Chondrocyte (in vitro differentiated cells): ENCODE data around the gene PRKCA. TPM values are rescaled to one million over a fixed set of nuclear protein-coding genes. Genes with fewer than 3 reads are reported as not detected.
A peak's percentile ranks its signal among the peaks of the same experiment; 100 is the strongest.

Experiments used
- DNase-seq: peaks from one replicate; pipeline ENCODE4 v3.0.0; 2021; ENCODE audit warnings: mixed read lengths, low spot score
- H3K27ac Mint-ChIP-seq: one replicate; pipeline ENCODE4 v1.8.0; 2021; ENCODE audit warnings: mild to moderate bottlenecking, moderate library complexity, mixed read lengths; ENCODE audit not compliant: unreplicated experiment
- H3K27me3 Mint-ChIP-seq: 2 replicates; pipeline ENCODE4 v1.8.0; 2021; ENCODE audit warnings: low read depth, mixed read lengths
- H3K36me3 Mint-ChIP-seq: 2 replicates; pipeline ENCODE4 v1.8.0; 2021; ENCODE audit warnings: low read depth, mixed read lengths
- H3K4me1 Mint-ChIP-seq: 2 replicates; pipeline ENCODE4 v1.8.0; 2021; ENCODE audit warnings: low read depth, mild to moderate bottlenecking, mixed read lengths
- H3K4me3 Mint-ChIP-seq: one replicate; pipeline ENCODE4 v1.8.0; 2021; ENCODE audit warnings: mild to moderate bottlenecking, moderate library complexity, mixed read lengths; ENCODE audit not compliant: unreplicated experiment
- H3K9me3 Mint-ChIP-seq: 2 replicates; pipeline ENCODE4 v1.8.0; 2021; ENCODE audit warnings: low read depth, mixed read lengths
- total RNA-seq: library from RNA; stranded (reverse); gene quantifications from 3 replicates; pipeline ENCODE4 v1.2.1, GENCODE V29; 2021
- TF ChIP-seq, protein P1 (sequence below): fragments of 200-600 bp; sonication (generic); IDR thresholded peaks from 2 replicates; pipeline ENCODE4 v1.5.0; 2021; ENCODE audit warnings: antibody characterized with exemption, mild to moderate bottlenecking, moderate library complexity

The PRKCA gene
- total RNA-seq, 1 donor from 2014 or later, result 51.5 TPM

DNA sequence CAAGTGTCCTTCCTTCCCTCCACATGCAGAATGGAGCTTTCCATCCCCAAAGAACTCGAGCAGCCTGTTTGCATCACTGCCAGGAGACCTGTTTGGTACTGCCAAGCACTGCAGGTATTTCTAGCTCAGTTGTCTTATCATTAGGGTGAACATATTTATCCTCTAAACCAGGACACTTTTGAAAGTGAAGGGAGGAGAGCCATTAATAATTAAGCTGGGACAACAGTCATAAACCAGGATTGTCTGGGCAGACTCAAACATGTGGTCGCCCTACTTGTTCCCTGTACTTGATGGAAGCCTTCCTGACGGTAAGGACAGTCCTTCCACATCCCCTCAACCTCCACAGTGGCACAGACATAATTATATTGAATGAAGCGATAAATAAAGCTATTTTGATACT lies 67.4 kb downstream of the PRKCA start:
- Mint-ChIP-seq H3K27ac (no peak overlapping the region), H3K27me3 (no peaks in the 10 kb centered on the region)
- TF ChIP-seq, protein P1, sequence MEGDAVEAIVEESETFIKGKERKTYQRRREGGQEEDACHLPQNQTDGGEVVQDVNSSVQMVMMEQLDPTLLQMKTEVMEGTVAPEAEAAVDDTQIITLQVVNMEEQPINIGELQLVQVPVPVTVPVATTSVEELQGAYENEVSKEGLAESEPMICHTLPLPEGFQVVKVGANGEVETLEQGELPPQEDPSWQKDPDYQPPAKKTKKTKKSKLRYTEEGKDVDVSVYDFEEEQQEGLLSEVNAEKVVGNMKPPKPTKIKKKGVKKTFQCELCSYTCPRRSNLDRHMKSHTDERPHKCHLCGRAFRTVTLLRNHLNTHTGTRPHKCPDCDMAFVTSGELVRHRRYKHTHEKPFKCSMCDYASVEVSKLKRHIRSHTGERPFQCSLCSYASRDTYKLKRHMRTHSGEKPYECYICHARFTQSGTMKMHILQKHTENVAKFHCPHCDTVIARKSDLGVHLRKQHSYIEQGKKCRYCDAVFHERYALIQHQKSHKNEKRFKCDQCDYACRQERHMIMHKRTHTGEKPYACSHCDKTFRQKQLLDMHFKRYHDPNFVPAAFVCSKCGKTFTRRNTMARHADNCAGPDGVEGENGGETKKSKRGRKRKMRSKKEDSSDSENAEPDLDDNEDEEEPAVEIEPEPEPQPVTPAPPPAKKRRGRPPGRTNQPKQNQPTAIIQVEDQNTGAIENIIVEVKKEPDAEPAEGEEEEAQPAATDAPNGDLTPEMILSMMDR, result no peak

GRCh38 chr17:66371561-66371960 lies 69.1 kb downstream of the PRKCA start:
- H3K4me1 Mint-ChIP-seq, result peaks cover 34% of the 10 kb centered on the region
- TF ChIP-seq, protein P1, result no peak
- H3K36me3 Mint-ChIP-seq, result no peaks in the 10 kb centered on the region
- DNase-seq, result no peak
- H3K4me3 Mint-ChIP-seq, result no peak overlapping the region
- H3K9me3 Mint-ChIP-seq, result no peaks in the 10 kb centered on the region
- no peaks in the 10 kb centered on the region for H3K27me3 Mint-ChIP-seq
- no peak overlapping the region for H3K27ac Mint-ChIP-seq

More for the DNA sequence above, 67.4 kb downstream of the PRKCA start:
- DNase-seq, result no peak
- Mint-ChIP-seq H3K4me3 (no peak overlapping the region), H3K9me3 (no peaks in the 10 kb centered on the region), H3K36me3 (no peaks in the 10 kb centered on the region), H3K4me1 (peaks cover 24% of the 10 kb centered on the region)

- no peaks in the 10 kb centered on the region for H3K27me3 Mint-ChIP-seq
- H3K4me3 Mint-ChIP-seq, result no peak overlapping the region
- no peaks in the 10 kb centered on the region for H3K9me3 Mint-ChIP-seq
- TF ChIP-seq, protein P1, result no peak
- H3K36me3 Mint-ChIP-seq, result no peaks in the 10 kb centered on the region
- peaks cover 34% of the 10 kb centered on the region for H3K4me1 Mint-ChIP-seq
- H3K27ac Mint-ChIP-seq, result no peak overlapping the region
- no peak for DNase-seq
Observed at GRCh38 chr17:66372182-66372581, 69.8 kb downstream of the PRKCA start.

- no peaks in the 10 kb centered on the region for H3K36me3 Mint-ChIP-seq
- no peaks in the 10 kb centered on the region for H3K27me3 Mint-ChIP-seq
- H3K4me3 Mint-ChIP-seq, result no peak overlapping the region
- no peak for DNase-seq
- H3K4me1 Mint-ChIP-seq, result peaks cover 35% of the 10 kb centered on the region
- no peak overlapping the region for H3K27ac Mint-ChIP-seq
- TF ChIP-seq, protein P1, result no peak
- no peaks in the 10 kb centered on the region for H3K9me3 Mint-ChIP-seq
Observed at GRCh38 chr17:66373079-66373478, 70.7 kb downstream of the PRKCA start.

DNA sequence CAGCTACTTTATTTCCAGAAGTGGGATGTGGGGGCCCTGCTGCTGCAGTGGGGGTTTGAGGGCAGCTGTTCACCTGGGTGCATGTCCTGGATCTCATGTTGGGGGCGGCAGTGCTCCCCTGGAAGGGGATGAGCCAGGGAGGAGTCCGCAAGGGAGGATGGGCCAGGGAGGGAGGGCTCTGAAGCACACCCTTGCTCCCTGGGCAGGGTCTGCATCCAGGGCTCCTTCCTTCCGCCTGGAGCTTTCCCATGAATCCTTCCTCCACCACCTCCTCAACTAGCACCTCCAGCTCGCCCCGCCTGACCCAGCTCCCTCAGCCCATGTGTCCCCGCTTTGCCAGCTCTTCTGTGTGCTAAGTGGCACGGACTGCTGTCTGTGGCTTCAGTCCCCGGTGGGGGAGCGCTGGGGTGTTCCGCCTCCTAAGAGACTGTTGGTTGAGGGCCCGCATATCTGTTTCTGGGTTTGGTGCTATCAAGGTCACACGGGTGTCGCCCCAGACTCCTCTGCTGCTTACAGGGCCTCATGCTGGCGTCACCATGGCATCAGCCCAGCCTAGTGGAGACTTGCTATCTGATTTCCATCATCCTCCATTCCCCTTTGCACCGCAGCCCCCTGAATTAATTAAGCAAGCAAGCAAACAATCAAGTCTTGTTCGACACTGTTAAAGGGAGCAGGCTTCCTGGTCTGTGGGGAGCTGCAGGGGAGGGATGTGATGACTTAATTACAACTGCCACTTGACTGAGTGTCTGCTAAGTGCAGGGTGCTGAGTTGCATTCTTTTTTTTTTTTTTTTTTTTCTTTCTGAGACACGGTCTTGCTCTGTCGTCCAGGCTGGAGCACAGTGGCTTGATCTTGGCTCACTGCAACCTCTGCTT lies 71.8 kb downstream of the PRKCA start:
- H3K27ac Mint-ChIP-seq, result peak overlapping the region; percentile 75
- H3K4me3 Mint-ChIP-seq, result no peak overlapping the region
- H3K27me3 Mint-ChIP-seq, result no peaks in the 10 kb centered on the region

More for the DNA sequence above, 71.8 kb downstream of the PRKCA start:
- TF ChIP-seq, protein P1, result no peak
- DNase-seq, result no peak
- Mint-ChIP-seq H3K36me3 (no peaks in the 10 kb centered on the region), H3K4me1 (peaks cover 46% of the 10 kb centered on the region), H3K9me3 (no peaks in the 10 kb centered on the region)
